GM19328 (cell line): ENCODE data around the gene COL12A1.
"Not testable (repeated sequence)": the region's sequence is repeated elsewhere in the genome, so short reads cannot be mapped to it uniquely, and the experiment has no call there.

Experiments
- ATAC-seq: cut with Tn5 transposase; IDR thresholded peaks from one replicate; pipeline ENCODE4 v1.9.1; 2021; ENCODE audit warnings: mild to moderate bottlenecking, moderate library complexity; ENCODE audit not compliant: unreplicated experiment

The COL12A1 gene

GRCh38 chr6:75213112-75213511 lies 7.3 kb upstream of the COL12A1 start:
- no peak for ATAC-seq

- no peak for ATAC-seq
These were observed 6.2 kb upstream of the COL12A1 start for GRCh38 chr6:75211920-75212590.

- no peak for ATAC-seq
These were observed 5.3 kb upstream of the COL12A1 start for GRCh38 chr6:75210885-75211739.

- ATAC-seq, result no peak
These were observed 3.4 kb upstream of the COL12A1 start for GRCh38 chr6:75209184-75209723.

GRCh38 chr6:75208298-75209183 lies 2.7 kb upstream of the COL12A1 start:
- ATAC-seq, result peak; percentile 66

GRCh38 chr6:75206576-75207342 lies 906 bp upstream of the COL12A1 start:
- ATAC-seq, result no peak

- no peak for ATAC-seq
These were observed 686 bp downstream of the COL12A1 start for GRCh38 chr6:75204959-75205775.

- no peak for ATAC-seq
These were observed 1.5 kb downstream of the COL12A1 start for GRCh38 chr6:75204217-75204958.

- no peak for ATAC-seq
These were observed 2.1 kb downstream of the COL12A1 start for GRCh38 chr6:75203721-75204120.

GRCh38 chr6:75202676-75203131 lies 3.1 kb downstream of the COL12A1 start:
- ATAC-seq, result no peak

GRCh38 chr6:75201901-75202672 lies 3.8 kb downstream of the COL12A1 start:
- no peak for ATAC-seq

GRCh38 chr6:75201021-75201420 lies 4.8 kb downstream of the COL12A1 start:
- ATAC-seq, result no peak

- ATAC-seq, result no peak
These were observed 6.0 kb downstream of the COL12A1 start for GRCh38 chr6:75199889-75200288.

GRCh38 chr6:75196081-75196687 lies 9.7 kb downstream of the COL12A1 start:
- no peak for ATAC-seq

- no peak for ATAC-seq
These were observed 17.5 kb downstream of the COL12A1 start for GRCh38 chr6:75188221-75188925.

- ATAC-seq, result not testable (repeated sequence)
These were observed 19.3 kb downstream of the COL12A1 start for GRCh38 chr6:75186581-75186980.

- no peak for ATAC-seq
These were observed 22.7 kb downstream of the COL12A1 start for GRCh38 chr6:75183099-75183541.
